ENCODE results near the gene KLHL36.
"Not testable (repeated sequence)": the region's sequence is repeated elsewhere in the genome, so short reads cannot be mapped to it uniquely, and the experiment has no call there.

KLHL36 gene

DNA sequence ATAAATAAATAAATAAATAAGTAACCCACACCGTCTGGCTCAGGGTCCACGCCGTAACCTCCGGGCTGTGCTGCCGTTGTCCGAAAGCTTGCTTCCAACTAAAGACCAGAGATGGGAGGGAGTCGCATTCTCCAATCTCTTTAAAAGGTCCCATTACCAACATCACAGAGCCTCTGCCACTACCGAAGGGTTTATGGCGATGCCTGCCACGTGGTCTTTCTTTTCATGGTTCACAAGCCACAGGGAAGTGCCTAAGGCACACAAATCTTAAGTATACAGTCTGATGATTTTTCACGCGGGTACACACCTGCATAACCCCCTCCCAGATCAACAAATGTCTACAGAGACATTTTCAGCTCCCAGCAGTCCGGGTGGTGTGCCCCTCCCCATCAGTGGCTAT is 31.8 kb upstream of the KLHL36 start:
- no peak for DNase-seq (ENCODE audit: low spot score)

DNA sequence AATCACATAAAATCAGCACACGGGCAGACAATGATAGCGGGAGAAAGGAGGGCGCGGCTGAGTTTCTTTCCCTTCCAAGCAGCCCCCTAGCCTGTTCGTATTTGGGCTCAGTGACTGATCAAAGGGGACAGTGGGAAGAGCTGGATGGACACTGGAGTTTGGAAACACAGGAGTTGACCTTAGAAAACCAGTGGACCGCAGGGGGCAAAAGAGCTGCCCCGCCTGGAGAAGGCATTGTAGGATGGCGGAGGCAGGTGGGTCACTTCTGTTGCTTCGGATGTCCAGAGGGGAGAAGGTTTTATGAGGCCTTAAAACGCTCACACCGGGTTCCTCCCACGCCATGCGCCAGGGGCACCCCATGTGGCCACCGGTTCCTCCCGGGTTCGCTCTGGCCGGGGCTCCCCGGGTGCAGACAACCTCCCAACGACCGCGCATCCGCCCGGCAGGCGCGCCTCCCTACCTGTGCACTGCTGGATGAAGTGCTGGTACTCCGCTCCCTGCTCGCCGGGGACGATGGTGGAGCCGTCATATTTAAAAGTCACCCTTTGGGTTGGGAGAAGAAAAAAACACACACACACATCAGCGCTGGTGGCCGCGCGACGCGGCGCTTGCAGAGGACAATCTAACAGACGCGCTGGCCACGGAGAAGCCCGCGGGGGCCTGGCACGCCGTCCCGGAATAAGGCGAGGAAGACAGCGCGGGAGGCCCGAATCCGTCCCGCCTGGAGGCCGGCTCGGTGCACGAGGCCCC is 31.1 kb upstream of the KLHL36 start:
- no peak for DNase-seq (ENCODE audit: low spot score)

DNA sequence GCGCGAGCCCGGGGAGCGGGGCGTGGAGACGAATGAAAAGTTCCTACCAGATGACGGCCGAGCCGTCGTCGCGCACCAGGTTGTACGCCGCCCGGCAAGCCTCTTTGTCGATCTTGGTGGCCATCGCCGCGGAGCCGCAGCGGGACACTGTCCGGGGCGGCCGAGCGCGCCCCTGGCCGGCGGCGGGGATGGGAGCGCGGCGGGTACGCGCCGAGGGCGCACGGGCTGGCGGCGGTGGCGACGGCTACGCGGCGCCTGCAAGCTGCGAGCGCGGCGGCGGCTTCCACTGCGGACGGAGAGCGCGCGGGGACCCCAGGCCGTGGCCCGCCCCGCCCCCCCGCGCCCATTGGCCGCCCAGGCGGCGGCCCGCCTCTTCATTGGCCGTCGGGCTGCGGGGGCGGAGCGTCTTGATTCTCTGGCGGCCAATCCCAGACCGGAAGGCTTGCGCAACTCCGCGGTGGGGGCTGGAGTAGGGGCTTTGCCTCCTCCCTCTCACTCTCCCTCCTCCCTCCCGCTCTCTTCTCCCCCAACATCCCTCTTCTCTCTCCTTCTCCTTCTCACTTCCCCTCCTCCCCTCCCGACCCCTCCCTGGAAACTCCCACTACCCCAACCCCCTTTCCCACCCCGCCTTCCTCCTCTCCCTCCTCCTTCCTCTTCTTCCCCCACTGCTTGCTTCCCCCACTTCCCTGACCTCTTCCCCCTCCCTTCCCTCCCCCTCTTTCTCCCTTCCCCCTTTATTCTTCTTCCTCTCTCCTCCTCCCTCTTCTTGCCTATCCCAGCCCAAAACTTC is 30.3 kb upstream of the KLHL36 start, which contains the start of gene COTL1:
Gene COTL1, minus strand, starts transcription at position 288 of the 790 bp plus-strand sequence. Its CDS starts 164 bp downstream, at position 124.
- peak; percentile 63 for DNase-seq (ENCODE audit: low spot score)

DNA sequence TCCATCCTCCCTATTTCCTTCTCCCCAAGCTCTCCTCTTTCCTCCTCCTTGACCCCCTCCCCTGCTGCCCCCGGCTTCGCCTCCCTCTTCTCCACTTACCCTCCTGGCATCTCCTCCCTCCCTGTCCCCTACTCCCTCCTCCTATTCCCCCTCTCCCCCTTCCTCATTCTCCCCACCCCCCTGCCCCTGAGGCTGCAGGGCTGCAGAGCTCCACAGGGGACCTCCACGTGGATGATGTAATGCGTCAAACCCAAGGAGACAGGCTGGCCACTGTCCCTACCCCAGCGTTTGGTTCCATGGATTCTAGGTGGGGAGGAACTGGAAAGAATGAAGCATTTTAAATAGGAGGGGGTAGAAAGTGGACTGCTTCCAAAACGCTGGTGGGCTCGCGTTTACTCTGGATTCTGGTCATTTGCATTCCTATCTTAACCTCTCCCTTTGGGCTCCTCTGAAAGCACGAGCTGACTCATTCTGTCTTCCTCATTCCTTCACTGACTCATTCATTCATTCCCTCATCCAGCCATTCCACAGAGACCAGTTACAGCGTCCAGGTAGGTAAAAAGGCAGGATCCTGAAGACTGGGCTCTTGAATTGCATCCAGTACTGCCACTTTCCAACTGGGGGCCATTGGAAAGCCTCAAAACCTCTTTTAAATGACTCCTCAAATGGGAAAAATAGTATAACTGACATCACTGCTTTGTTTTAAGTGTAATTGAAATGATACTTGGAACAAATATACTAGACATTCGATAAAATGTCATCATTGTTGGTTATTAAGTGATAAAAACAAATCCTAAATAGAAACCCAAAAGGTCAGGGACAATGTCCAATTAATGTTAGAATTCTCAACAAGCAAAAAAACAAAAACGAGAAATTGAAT is 29.5 kb upstream of the KLHL36 start:
- peak; percentile 51 for DNase-seq (ENCODE audit: low spot score)

DNA sequence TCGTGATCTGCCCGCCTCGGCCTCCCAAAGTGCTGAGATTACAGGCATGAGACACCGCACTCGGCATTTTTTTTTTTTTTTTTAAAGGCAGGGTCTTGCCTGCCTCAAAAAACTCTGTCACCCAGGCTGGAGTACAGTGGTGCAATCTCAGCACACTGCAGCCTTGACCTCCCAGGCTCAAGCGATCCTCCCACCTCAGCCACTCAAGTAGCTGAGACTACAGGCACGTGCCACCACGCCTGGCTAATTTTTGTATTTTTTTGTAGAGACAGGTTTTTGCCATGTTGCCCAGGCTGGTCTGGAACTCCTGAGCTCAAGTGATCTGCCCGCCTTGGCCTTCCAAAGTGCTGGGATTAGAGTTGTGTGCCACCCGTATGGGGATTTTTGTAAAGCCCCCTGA is 27.4 kb upstream of the KLHL36 start:
- DNase-seq (ENCODE audit: low spot score) = not testable (repeated sequence)

DNA sequence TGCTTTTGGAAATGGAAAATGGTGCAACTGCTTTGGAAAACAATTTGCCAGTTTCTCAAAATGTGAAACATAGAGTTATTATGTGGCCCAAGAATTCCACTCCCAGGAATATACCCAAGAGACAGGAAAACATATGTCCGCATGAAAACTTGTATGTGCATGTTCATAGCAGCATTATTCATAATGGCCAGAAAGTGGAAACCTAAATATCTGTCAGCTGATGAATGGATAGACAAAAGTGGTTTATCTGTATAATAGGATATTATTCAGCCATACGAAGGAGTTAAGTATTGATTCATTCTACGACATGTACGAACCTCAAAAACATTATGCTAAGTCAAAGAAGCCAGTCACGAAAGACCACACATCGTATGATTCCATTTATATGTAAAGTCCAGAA is 22.8 kb upstream of the KLHL36 start:
- DNase-seq (ENCODE audit: low spot score) = no peak

DNA sequence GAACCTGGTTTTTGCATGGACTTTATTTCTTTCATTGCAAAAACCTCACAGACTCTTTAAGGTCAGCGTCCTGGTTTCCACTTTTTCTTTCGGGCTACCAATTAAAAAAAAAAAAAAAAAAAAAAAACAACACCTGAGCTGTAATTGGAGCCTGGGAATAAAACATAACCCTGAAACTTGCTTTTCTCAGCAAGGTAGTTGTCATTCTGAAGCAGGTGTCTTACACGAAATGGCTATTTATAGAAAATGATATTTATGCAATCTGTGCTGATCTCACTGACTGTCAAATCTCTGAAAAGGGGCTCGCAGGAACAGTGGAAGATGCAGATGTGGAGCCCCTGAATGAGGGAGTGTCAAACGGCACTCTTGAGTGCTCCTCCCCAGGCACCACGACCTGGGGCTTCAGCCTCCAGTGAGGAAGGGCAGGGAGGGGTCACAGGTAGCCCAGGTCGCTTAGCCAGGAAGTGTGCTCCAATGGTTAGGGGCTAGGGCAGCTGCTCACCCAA is 20.0 kb upstream of the KLHL36 start:
- no peak for DNase-seq (ENCODE audit: low spot score)

DNA sequence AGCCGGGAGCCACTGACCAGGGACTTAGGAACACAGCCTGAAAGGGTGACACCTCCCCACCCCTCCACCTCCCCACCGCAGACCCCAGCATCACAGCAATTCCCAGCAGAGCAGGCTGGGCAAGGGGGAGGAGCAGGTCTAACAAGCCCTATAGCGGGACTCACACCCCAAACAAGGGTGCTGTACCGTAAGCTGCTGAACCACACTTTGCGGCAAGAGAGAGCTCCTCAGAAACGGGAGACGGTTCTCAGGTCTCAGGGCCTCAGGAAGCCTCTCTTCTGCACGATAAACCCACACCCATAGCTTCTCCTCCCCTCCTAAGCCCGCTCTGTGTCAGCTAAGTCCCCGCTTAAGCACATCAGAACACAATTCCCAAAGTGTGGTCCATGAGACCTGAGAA is 18.7 kb upstream of the KLHL36 start:
- DNase-seq (ENCODE audit: low spot score) = no peak

DNA sequence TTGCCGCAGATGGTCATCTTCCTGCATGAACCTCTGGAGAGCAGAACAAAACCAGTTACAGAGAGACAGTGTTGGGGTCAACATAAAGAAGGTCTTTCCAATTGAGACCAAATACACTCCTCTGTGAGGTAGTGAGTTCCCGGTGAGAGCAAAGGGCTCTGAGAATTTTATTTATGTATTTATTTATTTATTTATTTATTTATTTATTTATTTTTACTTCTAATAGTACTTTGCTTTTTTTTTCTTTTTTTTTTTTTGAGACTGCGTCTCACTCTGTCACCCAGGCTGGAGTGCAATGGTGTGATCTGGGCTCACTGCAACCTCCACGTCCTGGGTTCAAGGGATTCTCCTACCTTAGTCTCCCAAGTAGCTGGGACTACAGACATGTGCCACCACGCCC is 18.3 kb upstream of the KLHL36 start:
- DNase-seq (ENCODE audit: low spot score) = no peak

DNA sequence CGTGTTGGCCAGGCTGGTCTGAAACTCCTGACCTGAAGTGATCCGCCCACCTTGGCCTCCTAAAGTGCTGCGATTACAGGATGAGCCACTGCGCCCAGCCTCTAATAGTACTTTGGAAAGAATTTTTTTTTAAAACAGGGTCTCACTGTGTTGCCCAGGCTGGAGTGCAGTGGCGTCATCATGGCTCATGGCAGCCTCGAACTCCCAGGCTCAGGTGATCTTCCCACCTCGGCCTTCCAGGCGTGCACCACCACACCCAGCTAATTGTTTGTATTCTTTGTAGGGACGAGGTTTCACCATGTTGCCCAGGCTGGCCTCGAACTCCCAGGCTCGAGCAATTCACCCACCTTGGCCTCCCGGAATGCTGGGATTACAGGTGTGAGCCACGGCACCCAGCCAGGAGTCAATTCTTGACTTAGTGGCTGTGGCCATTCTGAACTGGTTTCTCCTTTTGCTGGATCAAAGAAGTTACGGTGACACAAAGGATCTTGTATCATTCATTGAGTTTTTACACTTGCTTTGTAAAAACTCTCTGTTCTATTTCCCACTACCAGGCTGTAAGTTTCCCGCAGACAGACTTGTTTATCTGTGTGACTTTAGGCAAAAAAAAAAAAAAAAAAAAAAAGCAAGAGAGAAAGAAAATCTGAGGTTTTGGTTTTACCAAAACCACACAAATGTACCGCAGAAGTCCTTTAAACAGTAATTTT is 17.7 kb upstream of the KLHL36 start:
- no peak for DNase-seq (ENCODE audit: low spot score)

DNA sequence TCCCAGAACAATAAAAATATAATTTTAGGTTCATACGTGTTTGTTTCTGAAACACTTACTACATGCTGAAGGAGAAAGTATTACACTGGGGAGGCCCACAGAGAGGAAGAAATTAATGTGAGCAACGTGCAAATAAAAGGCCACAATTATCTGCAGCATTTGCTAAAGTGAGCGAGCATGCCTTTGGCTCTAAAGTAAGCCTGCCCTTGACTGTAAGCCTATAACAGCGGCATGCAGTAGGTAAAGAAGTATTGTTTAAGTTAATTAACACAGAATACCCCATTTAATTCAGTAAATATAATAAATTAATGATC is 17.2 kb upstream of the KLHL36 start:
- DNase-seq (ENCODE audit: low spot score) = no peak

DNA sequence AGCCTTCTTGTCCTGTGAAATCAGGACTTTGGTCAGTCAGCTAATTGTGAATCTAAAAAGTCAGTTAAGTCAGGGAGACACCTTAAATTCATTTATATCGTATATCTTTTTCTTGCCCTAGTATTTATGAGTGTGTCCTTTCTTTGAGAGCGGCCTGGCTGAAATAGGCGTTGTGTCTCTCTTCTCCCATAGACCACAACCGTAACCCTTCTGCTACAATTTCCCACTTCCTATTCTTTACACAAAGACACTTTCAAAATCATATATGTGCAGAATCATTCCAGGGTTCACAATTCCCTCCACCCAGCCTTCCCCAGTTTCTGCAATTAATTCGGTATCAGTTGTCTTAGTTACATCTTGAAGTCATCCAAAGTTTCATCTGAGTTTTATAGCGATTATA is 16.4 kb upstream of the KLHL36 start:
- no peak for DNase-seq (ENCODE audit: low spot score)

DNA sequence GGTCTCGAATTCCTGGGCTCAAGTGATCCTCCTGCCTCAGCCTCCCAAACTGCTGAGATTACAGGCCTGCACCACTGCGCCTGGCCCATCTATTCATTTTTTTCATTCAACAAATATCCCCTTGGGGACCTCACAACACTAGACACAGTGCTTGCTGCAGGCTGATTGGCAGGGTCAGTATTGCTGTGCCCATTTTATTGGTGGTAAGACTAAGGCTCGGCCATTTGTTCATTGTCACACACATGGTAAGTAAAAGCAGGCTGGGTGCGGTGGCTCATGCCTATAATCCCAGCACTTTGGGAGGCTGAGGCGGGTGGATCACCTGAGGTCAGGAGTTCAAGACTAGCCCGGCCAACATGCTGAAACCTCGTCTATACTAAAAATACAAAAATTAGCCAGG is 15.4 kb upstream of the KLHL36 start:
- not testable (repeated sequence) for DNase-seq (ENCODE audit: low spot score)

DNA sequence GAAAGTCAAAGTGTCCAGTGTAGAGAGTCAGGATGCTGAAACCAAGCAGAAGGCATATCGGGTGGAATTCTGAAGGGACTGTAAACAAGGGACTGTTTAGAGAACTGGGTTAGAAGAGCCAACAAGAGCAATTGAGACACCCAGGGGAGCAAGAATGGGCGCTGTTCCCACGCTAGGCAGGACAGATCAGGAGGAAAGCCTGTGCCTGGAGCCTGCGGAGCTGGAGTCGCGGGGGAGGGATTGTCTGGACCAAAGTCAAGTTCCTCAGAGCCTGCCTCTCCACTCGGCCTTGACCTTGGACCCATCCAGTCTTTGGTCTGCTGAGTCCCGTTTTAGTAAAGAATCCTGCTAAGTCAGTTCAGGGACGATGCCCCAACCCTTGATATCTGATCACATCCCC is 14.7 kb upstream of the KLHL36 start:
- no peak for DNase-seq (ENCODE audit: low spot score)

DNA sequence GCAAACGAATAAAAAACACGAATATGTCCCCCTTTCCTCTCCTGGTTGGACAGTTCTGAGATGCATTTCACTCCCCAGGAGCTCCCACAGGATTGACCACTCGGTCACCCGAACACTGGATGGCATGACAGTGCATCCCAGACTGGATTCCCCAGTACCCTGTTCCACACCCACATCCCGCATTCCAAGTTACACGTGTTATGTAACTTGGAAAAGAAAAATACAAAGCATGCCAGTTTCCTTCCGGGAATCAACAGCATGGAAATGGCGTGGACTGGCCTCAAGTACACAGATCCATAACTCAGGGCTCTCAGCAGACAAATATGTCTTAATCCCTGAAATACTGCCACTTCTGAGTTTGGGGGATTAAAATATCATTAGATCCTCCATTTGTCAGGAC is 12.6 kb upstream of the KLHL36 start:
- DNase-seq (ENCODE audit: low spot score) = no peak

DNA sequence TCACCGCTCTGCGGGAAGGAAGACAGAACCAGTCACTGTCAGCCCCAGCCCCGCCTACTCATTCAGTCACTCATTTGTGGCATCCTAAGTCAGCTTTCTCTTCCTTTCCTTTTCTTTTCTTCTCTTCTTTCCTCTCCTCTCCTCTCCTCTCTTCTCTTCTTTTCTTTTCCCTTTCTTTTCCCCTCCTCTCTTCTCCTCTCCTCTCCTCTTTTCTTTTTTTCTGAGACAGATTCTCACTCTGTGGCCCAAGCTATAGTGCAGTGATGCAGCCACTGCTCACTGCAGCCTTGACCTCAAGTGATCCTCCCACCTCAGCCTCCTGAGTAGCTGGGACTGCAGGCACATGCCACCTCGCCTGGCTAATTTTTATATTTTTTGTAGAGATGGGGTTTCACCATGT is 10.6 kb upstream of the KLHL36 start:
- DNase-seq (ENCODE audit: low spot score) = no peak

DNA sequence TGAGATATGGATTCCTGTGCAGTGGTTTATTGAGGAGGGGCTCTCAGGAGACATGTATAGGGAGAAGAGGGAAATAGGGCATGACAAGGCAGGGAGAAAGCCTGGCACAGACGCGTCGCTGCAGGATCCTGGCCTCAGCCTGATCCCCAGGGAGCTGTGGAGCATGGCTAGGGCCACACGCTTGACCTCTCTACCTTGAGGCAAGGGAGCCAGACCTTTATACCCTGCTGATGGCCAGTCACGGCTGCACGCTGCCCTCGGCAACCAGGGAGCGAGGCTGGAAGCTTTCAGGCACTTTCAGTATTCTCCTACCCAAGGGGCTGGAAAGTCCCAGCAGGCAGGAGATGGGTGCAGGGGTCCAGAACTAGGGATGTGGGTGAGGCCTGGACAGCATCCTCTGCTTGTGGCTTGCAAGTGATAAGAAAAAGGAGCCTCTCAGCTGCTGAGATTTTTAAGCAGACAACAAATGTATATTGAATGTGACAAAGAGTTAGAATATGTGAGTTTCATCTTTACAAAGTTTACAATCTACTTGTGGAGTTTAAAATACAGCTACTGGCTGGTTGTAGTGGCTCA is 10.0 kb upstream of the KLHL36 start:
- DNase-seq (ENCODE audit: low spot score) = no peak

DNA sequence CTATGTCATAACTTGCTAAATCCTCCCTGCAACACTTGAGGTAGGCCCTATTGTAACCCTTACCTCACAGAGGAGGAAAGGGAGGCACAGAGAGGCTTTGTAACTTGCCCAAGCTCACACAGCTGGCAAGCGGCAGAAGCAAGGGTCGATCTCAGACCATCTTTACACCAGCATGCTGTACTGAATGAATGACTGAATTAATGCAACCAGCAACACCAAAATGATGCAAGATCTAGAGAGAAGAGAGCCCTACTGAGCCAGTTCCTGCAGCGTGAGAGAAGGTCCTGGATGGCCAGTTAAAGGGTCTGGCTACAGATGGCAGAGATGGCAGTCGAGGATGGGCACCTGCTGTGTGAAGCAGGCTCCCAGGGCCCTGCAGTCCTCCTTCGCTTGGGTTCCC is 8.2 kb upstream of the KLHL36 start:
- no peak for DNase-seq (ENCODE audit: low spot score)

DNA sequence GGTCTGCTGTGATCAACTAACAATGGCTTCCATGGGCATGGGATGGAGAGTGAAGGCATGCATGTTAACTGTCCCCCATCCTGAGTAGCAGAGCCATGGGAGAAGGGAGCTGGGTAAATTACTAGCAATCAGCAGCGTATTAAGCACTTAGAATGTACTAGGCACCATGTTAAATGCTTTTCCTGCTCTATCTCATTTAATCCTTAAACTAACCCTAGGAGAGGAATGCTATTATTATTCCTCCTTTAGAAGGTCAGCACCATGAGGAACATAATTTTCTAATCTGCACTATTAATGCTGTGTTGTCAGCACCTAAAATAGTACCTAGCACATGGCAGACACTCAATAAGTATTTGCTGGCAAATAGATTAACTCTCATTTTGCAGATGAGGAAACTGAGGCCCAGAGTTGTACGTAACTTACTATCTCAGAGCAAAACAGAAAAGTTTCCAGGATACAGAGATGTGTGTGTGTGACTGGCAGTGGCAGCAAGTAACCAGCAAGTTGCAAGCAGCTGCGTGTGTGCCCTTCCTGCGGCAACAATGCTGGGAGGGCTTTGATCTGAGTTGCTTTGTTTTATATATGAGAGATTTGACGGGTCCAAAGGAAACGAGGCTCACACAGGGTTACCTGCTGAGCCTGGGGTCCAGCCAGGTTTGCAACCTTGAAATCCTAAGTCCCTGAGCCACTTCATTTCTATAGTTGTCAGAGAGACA is 6.5 kb upstream of the KLHL36 start:
- DNase-seq (ENCODE audit: low spot score) = no peak

DNA sequence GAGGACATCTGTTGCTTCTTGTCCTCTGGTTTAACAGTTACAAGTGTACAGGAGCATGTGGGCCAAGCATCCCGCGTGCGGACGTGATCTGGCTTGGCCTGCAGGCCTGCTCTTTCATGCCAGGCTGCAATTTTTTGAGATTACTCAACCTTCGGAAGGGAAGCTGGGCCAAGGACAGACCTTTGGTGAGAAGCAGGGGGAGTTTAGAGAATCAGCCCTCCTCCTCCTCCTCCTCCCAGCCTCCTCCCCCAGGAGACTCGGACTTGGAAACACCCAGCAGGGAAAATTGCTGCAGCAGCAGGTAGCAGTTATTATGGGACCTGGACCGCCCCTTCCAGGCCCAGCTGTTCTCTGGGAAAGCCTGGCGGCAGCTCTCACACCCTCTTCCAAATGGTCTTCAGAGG is 5.1 kb upstream of the KLHL36 start:
- no peak for DNase-seq (ENCODE audit: low spot score)

DNA sequence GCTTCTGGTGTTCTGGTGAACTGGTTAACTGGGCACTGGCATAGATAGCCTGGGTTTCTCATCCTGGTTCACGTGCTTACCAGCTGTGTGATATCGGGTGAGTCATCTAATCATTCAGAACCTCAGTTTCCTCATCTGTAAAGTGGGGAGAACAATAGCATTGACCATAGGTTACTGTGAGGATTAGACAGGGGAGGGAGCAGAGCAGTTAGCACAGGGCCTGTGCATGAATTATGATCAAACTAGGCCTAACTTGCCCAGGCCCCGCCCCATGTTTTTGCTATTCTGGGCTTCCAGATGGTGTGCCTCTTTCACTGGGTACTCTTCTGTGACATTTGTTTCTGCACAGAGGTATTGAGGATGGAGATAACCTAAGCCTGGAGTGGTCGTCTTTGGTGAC is 4.6 kb upstream of the KLHL36 start:
- no peak for DNase-seq (ENCODE audit: low spot score)
